K562 (cell line): ENCODE data around the gene PRR7. TPM values are rescaled to one million over a fixed set of nuclear protein-coding genes. Genes with fewer than 3 reads are reported as not detected.

Experiments used
- C11orf30 ChIP-seq: fragments of 450-650 bp; IDR thresholded peaks from 2 replicates; pipeline ENCODE4 v1.6.1; 2016; ENCODE audit warnings: low read depth, mild to moderate bottlenecking
- ETV1 ChIP-seq: fragments of 450-650 bp; conservative IDR thresholded peaks from 2 replicates; pipeline ENCODE4 v1.6.1; 2016; ENCODE audit warnings: missing genetic modification characterization, control low read depth, low read depth, missing compliant biosample characterization
- HSF4 ChIP-seq: fragments of 250-450 bp; sonication (Bioruptor Pico); IDR thresholded peaks from 2 replicates; pipeline ENCODE4 v2.1.2; 2022; ENCODE audit warnings: mild to moderate bottlenecking, moderate library complexity, borderline replicate concordance
- L3MBTL2 ChIP-seq: fragments of 450-650 bp; IDR thresholded peaks from 2 replicates; pipeline ENCODE4 v1.6.1; 2016; ENCODE audit warnings: mild to moderate bottlenecking, moderate library complexity
- NR2F6 ChIP-seq: fragments of 450-650 bp; formaldehyde crosslinking; IDR thresholded peaks from 2 replicates; pipeline ENCODE4 v1.4.0; 2020; ENCODE audit warnings: mild to moderate bottlenecking
- PHB2 ChIP-seq: fragments of 450-650 bp; IDR thresholded peaks from 2 replicates; pipeline ENCODE4 v1.6.1; 2017; ENCODE audit warnings: low read depth
- RAD51 ChIP-seq: fragments of 450-650 bp; IDR thresholded peaks from 2 replicates; pipeline ENCODE4 v1.7.1; 2016; ENCODE audit warnings: low read depth, mild to moderate bottlenecking, borderline replicate concordance
- RBM17 ChIP-seq: fragments of 200-400 bp; formaldehyde crosslinking; IDR thresholded peaks from 2 replicates; pipeline ENCODE4 v1.6.1; 2017; ENCODE audit warnings: low read depth, mild to moderate bottlenecking, low read length, borderline replicate concordance
- SMAD3 ChIP-seq: fragments of 450-650 bp; formaldehyde crosslinking; conservative IDR thresholded peaks from 2 replicates; pipeline ENCODE4 v1.4.0; 2020; ENCODE audit warnings: mild to moderate bottlenecking
- TEAD2 ChIP-seq: fragments of 450-650 bp; IDR thresholded peaks from 2 replicates; pipeline ENCODE4 v1.6.1; 2016; ENCODE audit warnings: missing genetic modification characterization, control low read depth, missing compliant biosample characterization
- ZBTB7A ChIP-seq: IDR thresholded peaks from 2 replicates; pipeline ENCODE4 v1.6.1; 2011; ENCODE audit warnings: low read depth, mild to moderate bottlenecking, low read length, moderate library complexity, borderline replicate concordance; ENCODE audit not compliant: control insufficient read depth
- ZBTB8A ChIP-seq: fragments of 450-650 bp; IDR thresholded peaks from 2 replicates; pipeline ENCODE4 v1.6.1; 2018; ENCODE audit warnings: mild to moderate bottlenecking, moderate library complexity; ENCODE audit not compliant: partially characterized antibody
- ZC3H8 ChIP-seq: fragments of 450-650 bp; IDR thresholded peaks from 2 replicates; pipeline ENCODE4 v1.6.1; 2017
- ZNF143 ChIP-seq: sonication (generic); formaldehyde crosslinking; IDR thresholded peaks from 2 replicates; pipeline ENCODE4 v1.9.0; 2022; ENCODE audit warnings: mild to moderate bottlenecking, missing genetic modification reagents
- ZNF175 ChIP-seq: fragments of 200-800 bp; sonication (Bioruptor generic); IDR thresholded peaks from 2 replicates; pipeline ENCODE4 v1.6.1; 2016; ENCODE audit warnings: low read depth, mild to moderate bottlenecking, missing genetic modification characterization, missing compliant biosample characterization
- ZNF24 ChIP-seq: fragments of 450-650 bp; IDR thresholded peaks from 2 replicates; pipeline ENCODE4 v1.6.1; 2016
- ZNF324 ChIP-seq: fragments of 250-450 bp; sonication (Bioruptor Pico); IDR thresholded peaks from 2 replicates; pipeline ENCODE4 v1.4.0; 2020; ENCODE audit warnings: mild to moderate bottlenecking
- ZNF717 ChIP-seq: fragments of 250-450 bp; sonication (Bioruptor Pico); IDR thresholded peaks from 2 replicates; pipeline ENCODE4 v1.5.0; 2021
- ZNF75A ChIP-seq: fragments of 450-650 bp; formaldehyde crosslinking; IDR thresholded peaks from 2 replicates; pipeline ENCODE4 v1.4.0; 2020; ENCODE audit warnings: mild to moderate bottlenecking
- polyA plus RNA-seq, 8 experiments: library from polyadenylated mRNA; depleted of rRNA in 4 of 8; stranded (reverse) in 5 of 8; unstranded in 3 of 8; fragments of >200 nt; fragmentation: Nextera tagmentation in 2 of 8; fragmentation: Illumina TruSeq in 1 of 8; extraction: Ambion mirVana in 2 of 8; extraction: Trizol in 1 of 8; gene quantifications; 2 replicates each; pipeline versions ENCODE4 v1.2.1 to v1.2.3, GENCODE V29; 2011 to 2014; ENCODE audit warnings: inconsistent platforms in 1 of 8, missing spikeins in 1 of 8
- total RNA-seq, 7 experiments: library from RNA; depleted of rRNA in 6 of 7; stranded (reverse); fragments of >200 nt in 6 of 7; fragmentation: Illumina TruSeq in 2 of 7; extraction: Trizol in 2 of 7; gene quantifications; 2 replicates each; pipeline versions ENCODE4 v1.2.1 to v1.2.3, GENCODE V29; 2011 to 2021; ENCODE audit warnings: low replicate concordance in 1 of 7
- TF ChIP-seq, protein P1 (sequence below): fragments of 250-450 bp; sonication (Bioruptor Pico); IDR thresholded peaks from 2 replicates; pipeline ENCODE4 v1.4.0; 2020; ENCODE audit warnings: mild to moderate bottlenecking, moderate library complexity, borderline replicate concordance
- TF ChIP-seq, protein P2 (sequence below): sonication (generic); formaldehyde crosslinking; IDR thresholded peaks from 2 replicates; pipeline ENCODE4 v1.9.0; 2022; ENCODE audit warnings: mild to moderate bottlenecking, missing genetic modification reagents
- TF ChIP-seq, protein P3 (sequence below): fragments of 150-350 bp; conservative IDR thresholded peaks from 2 replicates; pipeline ENCODE4 v1.6.1; 2014; ENCODE audit warnings: low read length
- TF ChIP-seq, protein P4 (sequence below): sonication (generic); formaldehyde crosslinking; IDR thresholded peaks from 2 replicates; pipeline ENCODE4 v1.9.0; 2022; ENCODE audit warnings: mild to moderate bottlenecking, missing genetic modification reagents

Gene PRR7
- total and polyA plus RNA-seq, 9 of the 15 experiments (the other 6 are each of a cell fraction or from before 2014, with no cell fraction given) = 0.80 to 11.3 (median 10.4) TPM; not detected in 4

DNA sequence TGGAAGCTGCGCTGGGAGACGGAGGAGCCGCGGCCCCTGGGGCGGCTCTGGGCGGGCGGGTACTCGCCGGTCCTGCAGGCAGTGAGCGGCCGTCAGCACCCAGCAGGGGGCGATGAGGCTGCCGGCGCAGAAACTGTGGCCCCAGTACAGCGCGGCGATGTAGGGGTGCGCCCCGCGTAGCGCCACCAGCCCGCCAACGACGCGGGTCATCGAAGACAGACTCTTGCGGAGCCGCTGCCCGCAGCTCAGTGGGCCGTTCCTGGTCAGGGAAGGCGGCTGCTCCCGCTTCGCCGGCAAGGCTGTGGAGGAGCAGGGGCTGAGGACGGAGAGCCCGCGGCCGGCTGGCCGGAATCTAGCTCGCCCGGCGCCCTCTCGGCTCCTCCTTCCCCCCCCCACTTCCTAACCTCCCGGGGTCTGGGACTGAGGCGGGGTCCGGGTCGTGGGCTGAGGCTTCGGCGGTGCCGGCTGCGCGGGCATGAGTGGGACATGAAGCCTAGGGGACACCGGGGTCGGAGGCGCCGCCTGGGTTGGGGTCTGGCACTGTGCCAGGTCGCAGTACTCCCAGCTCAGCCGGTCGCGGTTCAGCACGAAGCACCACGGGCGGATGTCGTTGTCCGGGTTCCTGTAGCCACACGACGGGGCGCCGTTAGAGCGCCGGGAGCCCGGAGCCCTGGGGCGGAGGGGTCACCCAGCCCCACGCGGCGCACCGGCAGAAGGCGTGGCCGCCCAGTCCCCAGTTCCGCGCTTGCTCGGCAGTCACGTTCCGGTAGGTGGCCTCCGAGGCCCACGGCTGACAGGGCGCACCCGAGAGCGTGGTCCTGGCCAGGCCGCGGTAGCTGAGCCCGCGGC is 42.6 kb upstream of the PRR7 start (continued):
- TF ChIP-seq, protein P1, sequence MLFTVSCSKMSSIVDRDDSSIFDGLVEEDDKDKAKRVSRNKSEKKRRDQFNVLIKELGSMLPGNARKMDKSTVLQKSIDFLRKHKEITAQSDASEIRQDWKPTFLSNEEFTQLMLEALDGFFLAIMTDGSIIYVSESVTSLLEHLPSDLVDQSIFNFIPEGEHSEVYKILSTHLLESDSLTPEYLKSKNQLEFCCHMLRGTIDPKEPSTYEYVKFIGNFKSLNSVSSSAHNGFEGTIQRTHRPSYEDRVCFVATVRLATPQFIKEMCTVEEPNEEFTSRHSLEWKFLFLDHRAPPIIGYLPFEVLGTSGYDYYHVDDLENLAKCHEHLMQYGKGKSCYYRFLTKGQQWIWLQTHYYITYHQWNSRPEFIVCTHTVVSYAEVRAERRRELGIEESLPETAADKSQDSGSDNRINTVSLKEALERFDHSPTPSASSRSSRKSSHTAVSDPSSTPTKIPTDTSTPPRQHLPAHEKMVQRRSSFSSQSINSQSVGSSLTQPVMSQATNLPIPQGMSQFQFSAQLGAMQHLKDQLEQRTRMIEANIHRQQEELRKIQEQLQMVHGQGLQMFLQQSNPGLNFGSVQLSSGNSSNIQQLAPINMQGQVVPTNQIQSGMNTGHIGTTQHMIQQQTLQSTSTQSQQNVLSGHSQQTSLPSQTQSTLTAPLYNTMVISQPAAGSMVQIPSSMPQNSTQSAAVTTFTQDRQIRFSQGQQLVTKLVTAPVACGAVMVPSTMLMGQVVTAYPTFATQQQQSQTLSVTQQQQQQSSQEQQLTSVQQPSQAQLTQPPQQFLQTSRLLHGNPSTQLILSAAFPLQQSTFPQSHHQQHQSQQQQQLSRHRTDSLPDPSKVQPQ (CRISPR knock-in tag) = no peak
- TF ChIP-seq ZBTB7A = peak; percentile 82
- TF ChIP-seq, protein P2, sequence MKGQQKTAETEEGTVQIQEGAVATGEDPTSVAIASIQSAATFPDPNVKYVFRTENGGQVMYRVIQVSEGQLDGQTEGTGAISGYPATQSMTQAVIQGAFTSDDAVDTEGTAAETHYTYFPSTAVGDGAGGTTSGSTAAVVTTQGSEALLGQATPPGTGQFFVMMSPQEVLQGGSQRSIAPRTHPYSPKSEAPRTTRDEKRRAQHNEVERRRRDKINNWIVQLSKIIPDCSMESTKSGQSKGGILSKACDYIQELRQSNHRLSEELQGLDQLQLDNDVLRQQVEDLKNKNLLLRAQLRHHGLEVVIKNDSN (CRISPR knock-in tag) = peak; percentile 70
- TF ChIP-seq ETV1 (tag) = peak; percentile 51
- TF ChIP-seq, protein P3, sequence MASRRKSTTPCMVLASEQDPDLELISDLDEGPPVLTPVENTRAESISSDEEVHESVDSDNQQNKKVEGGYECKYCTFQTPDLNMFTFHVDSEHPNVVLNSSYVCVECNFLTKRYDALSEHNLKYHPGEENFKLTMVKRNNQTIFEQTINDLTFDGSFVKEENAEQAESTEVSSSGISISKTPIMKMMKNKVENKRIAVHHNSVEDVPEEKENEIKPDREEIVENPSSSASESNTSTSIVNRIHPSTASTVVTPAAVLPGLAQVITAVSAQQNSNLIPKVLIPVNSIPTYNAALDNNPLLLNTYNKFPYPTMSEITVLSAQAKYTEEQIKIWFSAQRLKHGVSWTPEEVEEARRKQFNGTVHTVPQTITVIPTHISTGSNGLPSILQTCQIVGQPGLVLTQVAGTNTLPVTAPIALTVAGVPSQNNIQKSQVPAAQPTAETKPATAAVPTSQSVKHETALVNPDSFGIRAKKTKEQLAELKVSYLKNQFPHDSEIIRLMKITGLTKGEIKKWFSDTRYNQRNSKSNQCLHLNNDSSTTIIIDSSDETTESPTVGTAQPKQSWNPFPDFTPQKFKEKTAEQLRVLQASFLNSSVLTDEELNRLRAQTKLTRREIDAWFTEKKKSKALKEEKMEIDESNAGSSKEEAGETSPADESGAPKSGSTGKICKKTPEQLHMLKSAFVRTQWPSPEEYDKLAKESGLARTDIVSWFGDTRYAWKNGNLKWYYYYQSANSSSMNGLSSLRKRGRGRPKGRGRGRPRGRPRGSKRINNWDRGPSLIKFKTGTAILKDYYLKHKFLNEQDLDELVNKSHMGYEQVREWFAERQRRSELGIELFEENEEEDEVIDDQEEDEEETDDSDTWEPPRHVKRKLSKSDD = no peak
- TF ChIP-seq TEAD2 (tag) = no peak
- TF ChIP-seq ZNF175 (CRISPR knock-in tag) = no peak
- TF ChIP-seq ZNF75A (CRISPR knock-in tag) = no peak
- no peak for TF ChIP-seq PHB2
- no peak for TF ChIP-seq RBM17
- no peak for TF ChIP-seq ZC3H8
- no peak for TF ChIP-seq ZNF717 (CRISPR knock-in tag)
- TF ChIP-seq ZBTB8A = no peak
- no peak for TF ChIP-seq RAD51
- no peak for TF ChIP-seq SMAD3 (CRISPR knock-in tag)
- no peak for TF ChIP-seq NR2F6
- peak; percentile 81 for TF ChIP-seq L3MBTL2
- TF ChIP-seq C11orf30 = no peak
- TF ChIP-seq ZNF24 = no peak
- no peak; the same call in 1 of the 2 replicates for TF ChIP-seq ZNF143
- TF ChIP-seq ZNF324 (CRISPR knock-in tag) = no peak
- TF ChIP-seq, protein P4, sequence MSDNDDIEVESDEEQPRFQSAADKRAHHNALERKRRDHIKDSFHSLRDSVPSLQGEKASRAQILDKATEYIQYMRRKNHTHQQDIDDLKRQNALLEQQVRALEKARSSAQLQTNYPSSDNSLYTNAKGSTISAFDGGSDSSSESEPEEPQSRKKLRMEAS = peak; percentile 97
- TF ChIP-seq HSF4 (CRISPR knock-in tag) = no peak
